ENCODE measurements around the gene IFITM2. TPM values are rescaled to one million over a fixed set of nuclear protein-coding genes. Genes with fewer than 3 reads are reported as not detected.

The IFITM2 gene
- total and polyA plus RNA-seq, 2 experiments from 2014 or later = 71.6 to 267 TPM

GRCh38 chr11:288478-289397 is 18.9 kb upstream of the IFITM2 start, which contains the start of gene PGGHG:
TSS of gene PGGHG (plus strand) at chr11:289126. CDS start at chr11:289817, 691 bp downstream.
- DNase-seq (ENCODE audit: low read depth in 1 of 2, low spot score in 1 of 2) = peak; percentile 50 to 78
- H3K4me3 ChIP-seq = peak within 1 kb of the TSS; percentile 72
- peaks cover 16% of the 10 kb centered on the region for H3K27me3 ChIP-seq
- H3K27ac ChIP-seq = no peak within 1 kb of the TSS
- no peaks in the 10 kb centered on the region for H3K36me3 ChIP-seq
- no peak for TF ChIP-seq CTCF (IDR thresholded peaks at IDR 0.05; ENCODE audit: low read depth, low read length)
- no peaks in the 10 kb centered on the region for H3K4me1 ChIP-seq (ENCODE audit: low read depth)
- H3K9me3 ChIP-seq (ENCODE audit: low read depth) = no peaks in the 10 kb centered on the region

GRCh38 chr11:289398-289711 is 18.3 kb upstream of the IFITM2 start:
- no peak for DNase-seq (ENCODE audit: low read depth in 1 of 2, low spot score in 1 of 2)
- peaks cover 16% of the 10 kb centered on the region for H3K27me3 ChIP-seq

GRCh38 chr11:289712-290620 is 17.6 kb upstream of the IFITM2 start:
- Histone ChIP-seq H3K36me3 (no peaks in the 10 kb centered on the region), H3K4me3 (peak overlapping the region; percentile 72), H3K4me1 (ENCODE audit: low read depth) (no peaks in the 10 kb centered on the region), H3K27ac (no peak overlapping the region), H3K27me3 (peaks cover 16% of the 10 kb centered on the region), H3K9me3 (ENCODE audit: low read depth) (no peaks in the 10 kb centered on the region)
- no peak for TF ChIP-seq CTCF (IDR thresholded peaks at IDR 0.05; ENCODE audit: low read depth, low read length)
- no peak for DNase-seq (ENCODE audit: low read depth in 1 of 2, low spot score in 1 of 2)

More at GRCh38 chr11:289398-289711, 18.3 kb upstream of the IFITM2 start:
- Histone ChIP-seq H3K4me1 (ENCODE audit: low read depth) (no peaks in the 10 kb centered on the region), H3K4me3 (peak overlapping the region; percentile 72), H3K36me3 (no peaks in the 10 kb centered on the region), H3K27ac (no peak overlapping the region), H3K9me3 (ENCODE audit: low read depth) (no peaks in the 10 kb centered on the region)
- no peak for TF ChIP-seq CTCF (IDR thresholded peaks at IDR 0.05; ENCODE audit: low read depth, low read length)

- H3K4me1 ChIP-seq (ENCODE audit: low read depth) = no peaks in the 10 kb centered on the region
- H3K4me3 ChIP-seq = no peak overlapping the region
- peaks cover 16% of the 10 kb centered on the region for H3K27me3 ChIP-seq
- no peak for DNase-seq (ENCODE audit: low read depth in 1 of 2, low spot score in 1 of 2)
- H3K9me3 ChIP-seq (ENCODE audit: low read depth) = no peaks in the 10 kb centered on the region
- no peak for TF ChIP-seq CTCF (IDR thresholded peaks at IDR 0.05; ENCODE audit: low read depth, low read length)
- H3K36me3 ChIP-seq = no peaks in the 10 kb centered on the region
- H3K27ac ChIP-seq = no peak overlapping the region
These were observed 16.9 kb upstream of the IFITM2 start for GRCh38 chr11:290621-291231.
